Measurements from ENCODE around the gene OBSL1.

- TF ChIP-seq CTCF (IDR thresholded peaks at IDR 0.05): no peak
- no peak for TF ChIP-seq POLR2A (IDR thresholded peaks at IDR 0.05; ENCODE audit: low read depth)
Measured at GRCh38 chr2:219572237-219573001, 1.1 kb upstream of the OBSL1 start, which contains the start of gene INHA.
